ENCODE measurements around the gene MICU1. TPM values are rescaled to one million over a fixed set of nuclear protein-coding genes. Genes with fewer than 3 reads are reported as not detected.

Gene MICU1
- total and polyA plus RNA-seq, 2 donors (not counting 3 experiments of a cell fraction or from before 2014, with no cell fraction given): 27.5 to 48.0 TPM

GRCh38 chr10:72659694-72660093 lies 33.8 kb upstream of the MICU1 start:
- Histone ChIP-seq H4K20me1 (replicated peaks; ENCODE audit: control insufficient read depth, extremely low read depth, insufficient read depth, low read length) (no peaks in the 10 kb centered on the region), H3K79me2 (ENCODE audit: control insufficient read depth, insufficient read depth, low read length) (no peaks in the 10 kb centered on the region), H3K4me2 (ENCODE audit: insufficient read depth, low read length) (no peak overlapping the region), H3K36me3 (ENCODE audit: control insufficient read depth in 2 of 2, extremely low read depth in 1 of 2, insufficient read depth in 2 of 2, low read length in 2 of 2) (no peaks in the 10 kb centered on the region), H3K27ac (ENCODE audit: insufficient read depth, low read depth, low read length) (no peak overlapping the region), H3K9me1 (replicated peaks; ENCODE audit: control insufficient read depth, extremely low read depth, insufficient read depth, low read length) (no peaks in the 10 kb centered on the region), H3K27me3 (ENCODE audit: control insufficient read depth in 2 of 2, insufficient read depth in 2 of 2, low read length in 2 of 2) (no peaks in the 10 kb centered on the region), H3K9me3 (replicated peaks; ENCODE audit: control insufficient read depth, insufficient read depth, low read length) (no peaks in the 10 kb centered on the region), H3K4me3 (replicated peaks in 1 of 3; ENCODE audit: insufficient read depth in 1 of 3, low read depth in 1 of 3, low read length in 3 of 3) (no peak overlapping the region), H2AFZ (ENCODE audit: low read depth, low read length) (no peak overlapping the region), H3K4me1 (ENCODE audit: control insufficient read depth, extremely low read depth, insufficient read depth, low read length) (no peaks in the 10 kb centered on the region), H3K9ac (replicated peaks; ENCODE audit: extremely low read depth, insufficient read depth, low read length) (no peak overlapping the region)
- ChIA-PET POLR2A (no interaction called here), CTCF (interaction anchor here (0.6 to 1.2 kb wide), 7 partner anchors 13 to 244 kb away, joined by 3 to 6 read pairs (median 3); no protein-coding TSS in a partner anchor)
- dilution Hi-C loops (cut with MboI; ENCODE audit: extremely low pct_ligation_motif_present, low sequenced_read_pairs): no loop called here
- no peak for FAIRE-seq
- no TSS peak for BruUV-seq (replicated peaks)
- intact Hi-C loops (cut with micrococcal nuclease): no loop called here
- DNase-seq (ENCODE audit: low read depth, low spot score): no peak
- TF ChIP-seq FOS (IDR thresholded peaks at IDR 0.05; ENCODE audit: borderline replicate concordance, insufficient read depth, low read length) (no peak), POLR2A (IDR thresholded peaks at IDR 0.05; ENCODE audit: low read depth, low read length) (no peak), JUN (IDR thresholded peaks at IDR 0.05; ENCODE audit: borderline replicate concordance, insufficient read depth, insufficient read length, low read depth) (no peak), MAX (IDR thresholded peaks at IDR 0.05; ENCODE audit: insufficient read depth, insufficient read length) (no peak), CTCF (IDR thresholded peaks at IDR 0.05; ENCODE audit: extremely low read depth in 1 of 2, insufficient read depth in 1 of 2, low read depth in 1 of 2, low read length in 2 of 2) (no peak), GATA2 (IDR thresholded peaks at IDR 0.05; ENCODE audit: insufficient read depth, insufficient read length, low read depth, low read length) (no peak), MYC (IDR thresholded peaks at IDR 0.05; ENCODE audit: low read depth, low read length) (no peak)

All from endothelial cell of umbilical vein (primary cell).